ENCODE measurements around the gene ARPC2.

The ARPC2 gene

DNA sequence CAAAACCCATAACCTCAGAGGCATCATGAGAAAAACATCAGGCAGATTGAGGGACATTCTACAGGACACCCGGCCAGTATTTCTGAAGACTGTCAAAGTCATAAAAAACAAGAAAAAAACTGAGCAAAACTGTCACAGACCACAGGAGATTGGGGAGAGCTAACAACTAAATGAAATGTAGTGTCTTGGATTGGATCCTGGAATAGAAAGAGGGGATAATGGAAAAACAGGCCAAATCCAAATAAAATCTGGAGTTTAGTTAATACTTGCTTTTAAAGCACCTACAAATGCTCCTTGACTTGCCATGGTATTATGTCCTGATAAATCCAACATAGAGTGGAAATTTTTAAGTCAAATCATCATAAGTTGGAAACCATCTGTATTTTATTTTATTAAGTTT is 32.7 kb upstream of the ARPC2 start:
- TF ChIP-seq CTCF (IDR thresholded peaks at IDR 0.05): no peak

DNA sequence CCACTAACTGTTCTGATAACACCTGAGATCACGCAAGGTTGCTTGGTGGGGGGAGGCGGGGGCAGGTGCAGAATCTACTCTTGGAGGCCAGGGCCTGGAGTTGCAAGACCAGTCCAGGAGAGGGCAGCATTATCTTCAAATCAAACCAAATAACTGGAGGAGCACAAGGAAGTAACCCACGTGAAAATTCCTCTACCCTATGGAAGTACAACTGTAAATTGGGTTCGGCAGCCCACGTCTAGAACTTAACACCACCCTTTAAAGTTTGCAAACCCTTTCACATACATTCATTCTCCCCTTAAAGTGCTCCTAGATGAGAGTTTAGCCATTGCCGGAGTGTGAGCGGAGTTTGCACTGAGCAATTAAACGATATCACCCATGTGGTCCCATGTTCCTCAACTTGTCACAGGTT is 30.6 kb upstream of the ARPC2 start:
- TF ChIP-seq CTCF (IDR thresholded peaks at IDR 0.05): peak; percentile 76

DNA sequence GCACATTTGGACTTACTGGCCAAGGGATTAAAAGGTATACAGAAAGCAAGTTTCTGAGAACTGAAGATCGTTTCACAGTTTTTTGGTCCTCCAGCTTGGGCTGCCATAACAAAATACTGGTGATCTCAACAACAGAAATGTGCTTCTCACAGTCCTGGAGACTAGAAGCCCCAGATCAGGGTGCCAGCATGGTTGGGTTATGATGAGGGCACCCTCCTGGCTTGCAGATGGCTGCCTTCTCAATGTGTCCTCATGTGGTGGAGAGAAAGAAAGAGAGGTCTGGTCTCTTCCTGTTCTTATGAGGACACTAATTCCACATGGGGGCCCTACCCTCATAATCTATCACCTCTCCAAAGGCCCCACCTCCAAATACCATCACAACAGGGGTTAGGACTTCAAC is 30.1 kb upstream of the ARPC2 start:
- no peak for TF ChIP-seq CTCF (IDR thresholded peaks at IDR 0.05)

DNA sequence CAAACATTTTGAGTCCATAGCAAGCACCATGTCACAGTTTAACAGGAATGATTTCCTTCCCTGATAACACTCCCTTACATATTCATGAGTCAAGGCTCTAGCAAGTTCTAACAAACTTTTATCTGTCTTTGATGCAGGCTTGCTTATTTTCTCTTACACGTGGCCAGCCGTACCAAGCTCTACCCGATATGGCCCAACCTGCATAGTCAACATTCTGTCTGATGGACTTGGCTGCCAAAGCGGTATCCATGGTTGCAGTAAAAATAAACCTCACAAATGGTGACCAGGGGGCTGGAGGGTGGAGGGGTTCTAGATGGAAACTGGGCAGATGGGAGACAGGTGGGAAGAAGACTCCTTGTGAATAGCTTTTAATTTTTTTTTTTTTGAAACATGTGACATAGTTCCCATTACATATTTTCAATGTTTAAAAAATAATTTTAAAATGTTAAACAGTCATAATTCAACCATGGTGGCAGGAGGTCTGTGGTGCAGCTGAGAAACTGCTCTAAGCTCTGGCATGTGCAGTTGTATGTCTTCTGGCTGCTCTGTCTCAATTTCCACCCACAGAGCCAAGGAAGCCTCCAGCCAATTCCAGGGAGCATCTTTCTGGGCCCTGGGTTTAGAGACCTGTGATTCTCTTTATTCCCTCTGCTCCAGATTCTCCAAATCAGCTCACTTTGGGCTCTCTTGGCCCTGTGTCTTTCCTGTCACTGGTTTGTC is 29.5 kb upstream of the ARPC2 start:
- no peak for TF ChIP-seq CTCF (IDR thresholded peaks at IDR 0.05)

DNA sequence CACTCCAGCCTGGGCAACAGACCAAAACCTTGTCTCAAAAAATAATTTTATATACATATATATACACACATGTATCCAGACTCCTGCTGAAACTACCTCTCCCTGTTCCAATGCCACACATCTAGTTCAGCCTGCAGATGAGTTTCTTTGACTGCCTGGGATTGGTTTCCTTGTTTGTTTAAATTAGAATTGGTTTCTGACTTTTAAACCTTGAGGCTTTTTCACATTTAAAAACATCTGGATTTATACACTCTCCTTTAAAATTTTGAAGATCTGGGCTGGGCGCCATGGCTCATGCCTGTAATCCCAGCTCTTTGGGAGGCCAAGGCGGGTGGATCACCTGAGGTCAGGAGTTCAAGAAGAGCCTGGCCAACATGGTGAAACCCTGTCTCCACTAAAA is 28.5 kb upstream of the ARPC2 start:
- no peak for TF ChIP-seq CTCF (IDR thresholded peaks at IDR 0.05)

GRCh38 chr2:218192902-218193430 is 24.0 kb upstream of the ARPC2 start:
- no peak for TF ChIP-seq CTCF (IDR thresholded peaks at IDR 0.05)

GRCh38 chr2:218193701-218194100 is 23.3 kb upstream of the ARPC2 start:
- TF ChIP-seq CTCF (IDR thresholded peaks at IDR 0.05): no peak

- no peak for TF ChIP-seq CTCF (IDR thresholded peaks at IDR 0.05)
Observed at GRCh38 chr2:218194880-218195279, 22.1 kb upstream of the ARPC2 start.
